ENCODE data around the gene IDH1.
A peak's percentile ranks its signal among the peaks of the same experiment; 100 is the strongest.

IDH1 gene

GRCh38 chr2:208254871-208255556 lies at the start of gene IDH1:
TSS of gene IDH1 (minus strand) at chr2:208255071. CDS start at chr2:208251551, 3,520 bp downstream.
- peak within 1 kb of the TSS; percentile 63 for H3K9ac ChIP-seq (ENCODE audit: low read depth, low read length)
- peaks cover 16% of the 10 kb centered on the region for H3K4me1 ChIP-seq (ENCODE audit: control insufficient read depth, insufficient read depth, low read length)
- peaks cover 8% of the 10 kb centered on the region for H3K36me3 ChIP-seq (ENCODE audit: control insufficient read depth, insufficient read depth, low read length)
- H3K27me3 ChIP-seq (ENCODE audit: control insufficient read depth, insufficient read depth, low read length), result no peaks in the 10 kb centered on the region
- H3K4me3 ChIP-seq (ENCODE audit: low read depth, low read length), result peak within 1 kb of the TSS; percentile 98
- H3K9me3 ChIP-seq (ENCODE audit: control insufficient read depth, insufficient read depth, low read length), result no peaks in the 10 kb centered on the region

- Histone ChIP-seq H3K27me3 (ENCODE audit: control insufficient read depth, insufficient read depth, low read length) (no peaks in the 10 kb centered on the region), H3K4me1 (ENCODE audit: control insufficient read depth, insufficient read depth, low read length) (no peaks in the 10 kb centered on the region), H3K9ac (ENCODE audit: low read depth, low read length) (no peak overlapping the region), H3K36me3 (ENCODE audit: control insufficient read depth, insufficient read depth, low read length) (peaks cover 20% of the 10 kb centered on the region), H3K4me3 (ENCODE audit: low read depth, low read length) (no peak overlapping the region), H3K9me3 (ENCODE audit: control insufficient read depth, insufficient read depth, low read length) (no peaks in the 10 kb centered on the region)
These were observed 49.3 kb upstream of the IDH1 start for GRCh38 chr2:208304157-208304556.

GRCh38 chr2:208300847-208301618 lies 46.2 kb upstream of the IDH1 start:
- Histone ChIP-seq H3K36me3 (ENCODE audit: control insufficient read depth, insufficient read depth, low read length) (peaks cover 22% of the 10 kb centered on the region), H3K27me3 (ENCODE audit: control insufficient read depth, insufficient read depth, low read length) (no peaks in the 10 kb centered on the region), H3K9ac (ENCODE audit: low read depth, low read length) (no peak overlapping the region), H3K4me3 (ENCODE audit: low read depth, low read length) (no peak overlapping the region), H3K9me3 (ENCODE audit: control insufficient read depth, insufficient read depth, low read length) (no peaks in the 10 kb centered on the region), H3K4me1 (ENCODE audit: control insufficient read depth, insufficient read depth, low read length) (no peaks in the 10 kb centered on the region)

GRCh38 chr2:208297961-208298360 lies 43.1 kb upstream of the IDH1 start:
- H3K9me3 ChIP-seq (ENCODE audit: control insufficient read depth, insufficient read depth, low read length), result no peaks in the 10 kb centered on the region
- no peak overlapping the region for H3K9ac ChIP-seq (ENCODE audit: low read depth, low read length)
- no peaks in the 10 kb centered on the region for H3K27me3 ChIP-seq (ENCODE audit: control insufficient read depth, insufficient read depth, low read length)
- no peaks in the 10 kb centered on the region for H3K4me1 ChIP-seq (ENCODE audit: control insufficient read depth, insufficient read depth, low read length)
- peaks cover 11% of the 10 kb centered on the region for H3K36me3 ChIP-seq (ENCODE audit: control insufficient read depth, insufficient read depth, low read length)
- no peak overlapping the region for H3K4me3 ChIP-seq (ENCODE audit: low read depth, low read length)

- Histone ChIP-seq H3K27me3 (ENCODE audit: control insufficient read depth, insufficient read depth, low read length) (no peaks in the 10 kb centered on the region), H3K9ac (ENCODE audit: low read depth, low read length) (no peak overlapping the region), H3K36me3 (ENCODE audit: control insufficient read depth, insufficient read depth, low read length) (peaks cover 9% of the 10 kb centered on the region), H3K4me3 (ENCODE audit: low read depth, low read length) (no peak overlapping the region), H3K4me1 (ENCODE audit: control insufficient read depth, insufficient read depth, low read length) (no peaks in the 10 kb centered on the region), H3K9me3 (ENCODE audit: control insufficient read depth, insufficient read depth, low read length) (no peaks in the 10 kb centered on the region)
These were observed 41.7 kb upstream of the IDH1 start for GRCh38 chr2:208296610-208297009.

- Histone ChIP-seq H3K9ac (ENCODE audit: low read depth, low read length) (no peak overlapping the region), H3K27me3 (ENCODE audit: control insufficient read depth, insufficient read depth, low read length) (no peaks in the 10 kb centered on the region), H3K4me3 (ENCODE audit: low read depth, low read length) (no peak overlapping the region), H3K9me3 (ENCODE audit: control insufficient read depth, insufficient read depth, low read length) (no peaks in the 10 kb centered on the region), H3K4me1 (ENCODE audit: control insufficient read depth, insufficient read depth, low read length) (no peaks in the 10 kb centered on the region), H3K36me3 (ENCODE audit: control insufficient read depth, insufficient read depth, low read length) (peaks cover 6% of the 10 kb centered on the region)
These were observed 41.0 kb upstream of the IDH1 start for GRCh38 chr2:208295834-208296233.

GRCh38 chr2:208294482-208295024 lies 39.7 kb upstream of the IDH1 start:
- Histone ChIP-seq H3K4me3 (ENCODE audit: low read depth, low read length) (no peak overlapping the region), H3K9me3 (ENCODE audit: control insufficient read depth, insufficient read depth, low read length) (no peaks in the 10 kb centered on the region), H3K36me3 (ENCODE audit: control insufficient read depth, insufficient read depth, low read length) (peaks cover 3% of the 10 kb centered on the region), H3K9ac (ENCODE audit: low read depth, low read length) (no peak overlapping the region), H3K4me1 (ENCODE audit: control insufficient read depth, insufficient read depth, low read length) (no peaks in the 10 kb centered on the region), H3K27me3 (ENCODE audit: control insufficient read depth, insufficient read depth, low read length) (no peaks in the 10 kb centered on the region)

GRCh38 chr2:208285853-208286252 lies 31.0 kb upstream of the IDH1 start:
- peaks cover 17% of the 10 kb centered on the region for H3K36me3 ChIP-seq (ENCODE audit: control insufficient read depth, insufficient read depth, low read length)
- no peaks in the 10 kb centered on the region for H3K9me3 ChIP-seq (ENCODE audit: control insufficient read depth, insufficient read depth, low read length)
- H3K27me3 ChIP-seq (ENCODE audit: control insufficient read depth, insufficient read depth, low read length), result no peaks in the 10 kb centered on the region
- no peak overlapping the region for H3K9ac ChIP-seq (ENCODE audit: low read depth, low read length)
- H3K4me1 ChIP-seq (ENCODE audit: control insufficient read depth, insufficient read depth, low read length), result no peaks in the 10 kb centered on the region
- no peak overlapping the region for H3K4me3 ChIP-seq (ENCODE audit: low read depth, low read length)

- H3K4me1 ChIP-seq (ENCODE audit: control insufficient read depth, insufficient read depth, low read length), result no peaks in the 10 kb centered on the region
- H3K4me3 ChIP-seq (ENCODE audit: low read depth, low read length), result no peak overlapping the region
- no peak overlapping the region for H3K9ac ChIP-seq (ENCODE audit: low read depth, low read length)
- H3K9me3 ChIP-seq (ENCODE audit: control insufficient read depth, insufficient read depth, low read length), result no peaks in the 10 kb centered on the region
- no peaks in the 10 kb centered on the region for H3K27me3 ChIP-seq (ENCODE audit: control insufficient read depth, insufficient read depth, low read length)
- H3K36me3 ChIP-seq (ENCODE audit: control insufficient read depth, insufficient read depth, low read length), result peaks cover 15% of the 10 kb centered on the region
These were observed 26.1 kb upstream of the IDH1 start for GRCh38 chr2:208280933-208281332.

GRCh38 chr2:208280234-208280633 lies 25.4 kb upstream of the IDH1 start:
- H3K36me3 ChIP-seq (ENCODE audit: control insufficient read depth, insufficient read depth, low read length), result peaks cover 13% of the 10 kb centered on the region
- no peaks in the 10 kb centered on the region for H3K9me3 ChIP-seq (ENCODE audit: control insufficient read depth, insufficient read depth, low read length)
- no peaks in the 10 kb centered on the region for H3K4me1 ChIP-seq (ENCODE audit: control insufficient read depth, insufficient read depth, low read length)
- H3K27me3 ChIP-seq (ENCODE audit: control insufficient read depth, insufficient read depth, low read length), result no peaks in the 10 kb centered on the region
- no peak overlapping the region for H3K4me3 ChIP-seq (ENCODE audit: low read depth, low read length)
- no peak overlapping the region for H3K9ac ChIP-seq (ENCODE audit: low read depth, low read length)

- Histone ChIP-seq H3K4me1 (ENCODE audit: control insufficient read depth, insufficient read depth, low read length) (no peaks in the 10 kb centered on the region), H3K9me3 (ENCODE audit: control insufficient read depth, insufficient read depth, low read length) (no peaks in the 10 kb centered on the region), H3K36me3 (ENCODE audit: control insufficient read depth, insufficient read depth, low read length) (peaks cover 18% of the 10 kb centered on the region), H3K4me3 (ENCODE audit: low read depth, low read length) (no peak overlapping the region), H3K9ac (ENCODE audit: low read depth, low read length) (no peak overlapping the region), H3K27me3 (ENCODE audit: control insufficient read depth, insufficient read depth, low read length) (no peaks in the 10 kb centered on the region)
These were observed 24.4 kb upstream of the IDH1 start for GRCh38 chr2:208279236-208279635.

- H3K4me1 ChIP-seq (ENCODE audit: control insufficient read depth, insufficient read depth, low read length), result no peaks in the 10 kb centered on the region
- no peak overlapping the region for H3K9ac ChIP-seq (ENCODE audit: low read depth, low read length)
- H3K27me3 ChIP-seq (ENCODE audit: control insufficient read depth, insufficient read depth, low read length), result no peaks in the 10 kb centered on the region
- H3K4me3 ChIP-seq (ENCODE audit: low read depth, low read length), result no peak overlapping the region
- H3K36me3 ChIP-seq (ENCODE audit: control insufficient read depth, insufficient read depth, low read length), result peaks cover 18% of the 10 kb centered on the region
- no peaks in the 10 kb centered on the region for H3K9me3 ChIP-seq (ENCODE audit: control insufficient read depth, insufficient read depth, low read length)
These were observed 23.7 kb upstream of the IDH1 start for GRCh38 chr2:208278549-208278948.

Measured in iPS-15b (cell line).